Cardiac muscle cell (in vitro differentiated cells and primary cell): ENCODE measurements around the gene NPBWR2. TPM values are rescaled to one million over a fixed set of nuclear protein-coding genes. Genes with fewer than 3 reads are reported as not detected.

ENCODE experiments used
- DNase-seq, 2 donors: peaks; one replicate each; pipeline versions ENCODE4 v3.0.0 to v3.0.0-alpha.2; 2010 to 2017; ENCODE audit warnings: low read depth in 1 of 2, low spot score in 1 of 2
- H3K27ac ChIP-seq: fragments of 200-600 bp; sonication (generic); 2 replicates; pipeline ENCODE4 v1.5.1; 2016
- H3K27me3 ChIP-seq: fragments of 200-600 bp; sonication (generic); 2 replicates; pipeline ENCODE4 v1.6.0; 2016; ENCODE audit warnings: control low read depth
- H3K36me3 ChIP-seq: fragments of 200-600 bp; sonication (generic); 2 replicates; pipeline ENCODE4 v1.5.1; 2016; ENCODE audit warnings: control low read depth
- H3K4me1 ChIP-seq: fragments of 200-600 bp; sonication (generic); 2 replicates; pipeline ENCODE4 v1.8.1; 2017; ENCODE audit warnings: low read depth, mild to moderate bottlenecking, mixed run types
- H3K4me3 ChIP-seq: fragments of 200-600 bp; sonication (generic); 2 replicates; pipeline ENCODE4 v1.5.1; 2016; ENCODE audit warnings: mild to moderate bottlenecking
- H3K9me3 ChIP-seq: fragments of 200-600 bp; sonication (generic); 2 replicates; pipeline ENCODE4 v1.5.1; 2017; ENCODE audit warnings: low read depth, mild to moderate bottlenecking, control low read depth
- CTCF ChIP-seq: IDR thresholded peaks from 2 replicates; pipeline ENCODE4 v1.5.1; 2012; ENCODE audit warnings: low read depth, mild to moderate bottlenecking, low read length
- polyA plus RNA-seq: library from polyadenylated mRNA; unstranded; fragments of >200 nt; fragmentation: Nextera tagmentation; extraction: Ambion mirVana; gene quantifications from 2 replicates; pipeline ENCODE4 v1.2.1, GENCODE V29; 2016
- total RNA-seq: library from RNA; depleted of rRNA; stranded (reverse); fragments of >200 nt; gene quantifications from 2 replicates; pipeline ENCODE4 v1.2.3, GENCODE V29; 2016

The NPBWR2 gene
- total and polyA plus RNA-seq, 2 experiments from 2014 or later = not detected

- DNase-seq = no peak
- Histone ChIP-seq H3K9me3 (no peaks in the 10 kb centered on the region), H3K36me3 (no peaks in the 10 kb centered on the region), H3K27me3 (peaks cover 14% of the 10 kb centered on the region), H3K4me3 (no peak overlapping the region), H3K27ac (no peak overlapping the region), H3K4me1 (peaks cover under 1% of the 10 kb centered on the region)
- TF ChIP-seq CTCF = no peak
Measured at GRCh38 chr20:64106435-64106961, 867 bp downstream of the NPBWR2 start.

GRCh38 chr20:64105846-64106434 is 1.4 kb downstream of the NPBWR2 start:
- no peak for TF ChIP-seq CTCF
- DNase-seq = no peak
- Histone ChIP-seq H3K4me1 (no peaks in the 10 kb centered on the region), H3K27me3 (peaks cover 19% of the 10 kb centered on the region), H3K4me3 (no peak overlapping the region), H3K9me3 (no peaks in the 10 kb centered on the region), H3K36me3 (no peaks in the 10 kb centered on the region), H3K27ac (no peak overlapping the region)

- H3K27me3 ChIP-seq = peaks cover 26% of the 10 kb centered on the region
- H3K9me3 ChIP-seq = no peaks in the 10 kb centered on the region
- H3K36me3 ChIP-seq = no peaks in the 10 kb centered on the region
- no peak for DNase-seq
- no peak overlapping the region for H3K4me3 ChIP-seq
- no peak overlapping the region for H3K27ac ChIP-seq
- no peaks in the 10 kb centered on the region for H3K4me1 ChIP-seq
- TF ChIP-seq CTCF = no peak
Measured at GRCh38 chr20:64104667-64105451, 2.5 kb downstream of the NPBWR2 start.

GRCh38 chr20:64103871-64104666 is 3.3 kb downstream of the NPBWR2 start:
- DNase-seq = no peak
- Histone ChIP-seq H3K4me1 (no peaks in the 10 kb centered on the region), H3K4me3 (no peak overlapping the region), H3K9me3 (no peaks in the 10 kb centered on the region), H3K27me3 (peaks cover 26% of the 10 kb centered on the region), H3K27ac (no peak overlapping the region), H3K36me3 (no peaks in the 10 kb centered on the region)
- TF ChIP-seq CTCF = no peak

- H3K27me3 ChIP-seq = peaks cover 26% of the 10 kb centered on the region
- DNase-seq = peak in 1 of 2 donors; percentile 65
- H3K27ac ChIP-seq = no peak overlapping the region
- no peaks in the 10 kb centered on the region for H3K9me3 ChIP-seq
- no peak for TF ChIP-seq CTCF
- peak overlapping the region; percentile 40 for H3K4me3 ChIP-seq
- no peaks in the 10 kb centered on the region for H3K36me3 ChIP-seq
- no peaks in the 10 kb centered on the region for H3K4me1 ChIP-seq
Measured at GRCh38 chr20:64102647-64103354, 4.6 kb downstream of the NPBWR2 start.
